IMR-90 (cell line): ENCODE measurements around the gene XRCC4. TPM values are rescaled to one million over a fixed set of nuclear protein-coding genes. Genes with fewer than 3 reads are reported as not detected.

Experiments used
- ATAC-seq: fragments of 200-7000 bp; cut with Tn5 transposase; 2 replicates; pipeline ENCODE4 v1.9.1; 2020; ENCODE audit warnings: low read depth, mild to moderate bottlenecking, moderate library complexity
- BruUV-seq: library from RNA; stranded (reverse); fragments of 400-500 nt; replicated peaks from 2 replicates; lab custom pipeline; 2021; lab: Mats Ljungman, UMichigan
- CTCF ChIA-PET: fragments of 300-600 bp; formaldehyde crosslinking; extraction: SDS; loops from one replicate; lab custom pipeline; 2021; ENCODE audit warnings: antibody characterized with exemption; lab: Yijun Ruan, JAX
- POLR2A ChIA-PET: fragments of 300-600 bp; sonication (Branson Sonifier 250); formaldehyde crosslinking; loops from one replicate; lab custom pipeline; 2022; ENCODE audit warnings: antibody characterized with exemption; ENCODE audit not compliant: unreplicated experiment; lab: Charles Lee
- DNase-seq: peaks from one replicate; pipeline ENCODE4 v3.0.0; 2013
- H2AFZ ChIP-seq: replicated peaks from 2 replicates; pipeline ENCODE3; 2013; ENCODE audit warnings: low read length, mild to moderate bottlenecking; ENCODE audit not compliant: poor library complexity
- H2AK5ac ChIP-seq: 2 replicates; pipeline ENCODE4 v1.6.1; 2013; ENCODE audit warnings: low read depth, low read length, inconsistent platforms
- H2AK9ac ChIP-seq: replicated peaks from 2 replicates; pipeline ENCODE3; 2013; ENCODE audit warnings: mild to moderate bottlenecking, low read depth, low read length, moderate library complexity; ENCODE audit not compliant: poor library complexity
- H2BK120ac ChIP-seq: 2 replicates; pipeline ENCODE4 v1.6.1; 2013; ENCODE audit warnings: low read depth, low read length, inconsistent platforms
- H2BK15ac ChIP-seq: 3 replicates; pipeline ENCODE4 v1.6.1; 2013; ENCODE audit warnings: low read depth, low read length, inconsistent platforms
- H2BK20ac ChIP-seq: 2 replicates; pipeline ENCODE4 v1.6.1; 2013; ENCODE audit warnings: low read depth, mild to moderate bottlenecking, inconsistent platforms, low read length, moderate library complexity
- H2BK5ac ChIP-seq: 2 replicates; pipeline ENCODE4 v1.6.1; 2013; ENCODE audit warnings: mild to moderate bottlenecking, low read depth, low read length, inconsistent platforms; ENCODE audit not compliant: poor library complexity, severe bottlenecking
- H3K14ac ChIP-seq: replicated peaks from 2 replicates; pipeline ENCODE4 v1.6.1; 2013; ENCODE audit warnings: low read depth, low read length, inconsistent platforms
- H3K18ac ChIP-seq: 2 replicates; pipeline ENCODE4 v1.6.1; 2013; ENCODE audit warnings: low read depth, low read length, control low read depth
- H3K23ac ChIP-seq: 2 replicates; pipeline ENCODE4 v1.6.1; 2013; ENCODE audit warnings: low read depth, low read length, inconsistent platforms
- H3K27ac ChIP-seq: 2 replicates; pipeline ENCODE4 v1.5.1; 2013; ENCODE audit warnings: mild to moderate bottlenecking, control low read depth, low read length; ENCODE audit not compliant: insufficient read depth
- H3K27me3 ChIP-seq: 2 replicates; pipeline ENCODE4 v1.6.1; 2013; ENCODE audit warnings: low read length; ENCODE audit not compliant: control insufficient read depth, insufficient read depth
- H3K36me3 ChIP-seq: 2 replicates; pipeline ENCODE4 v1.6.1; 2013; ENCODE audit warnings: low read length, mixed read lengths; ENCODE audit not compliant: control insufficient read depth, insufficient read depth
- H3K4ac ChIP-seq: 2 replicates; pipeline ENCODE4 v1.6.1; 2013; ENCODE audit warnings: low read depth, low read length, inconsistent platforms
- H3K4me1 ChIP-seq: 2 replicates; pipeline ENCODE4 v1.6.1; 2013; ENCODE audit warnings: low read length, mixed read lengths; ENCODE audit not compliant: control insufficient read depth, insufficient read depth
- H3K4me2 ChIP-seq: 2 replicates; pipeline ENCODE4 v1.6.1; 2013; ENCODE audit warnings: low read depth, mild to moderate bottlenecking, control low read depth, low read length, moderate library complexity
- H3K4me3 ChIP-seq: 2 replicates; pipeline ENCODE4 v1.5.1; 2013; ENCODE audit warnings: low read depth, mild to moderate bottlenecking, control low read depth, low read length, moderate library complexity; ENCODE audit not compliant: insufficient read depth
- H3K56ac ChIP-seq: 2 replicates; pipeline ENCODE4 v1.6.1; 2013; ENCODE audit warnings: low read length, inconsistent platforms; ENCODE audit not compliant: insufficient read depth; ENCODE audit errors: extremely low read depth
- H3K79me1 ChIP-seq, 2 experiments: 2 replicates each; pipeline ENCODE4 v1.6.1; 2013; ENCODE audit warnings: low read length in 2 of 2, inconsistent platforms in 1 of 2, low read depth in 1 of 2
- H3K9ac ChIP-seq: 2 replicates; pipeline ENCODE4 v1.6.1; 2013; ENCODE audit warnings: low read depth, low read length, control low read depth
- H3K9me1 ChIP-seq: 2 replicates; pipeline ENCODE4 v1.6.1; 2013; ENCODE audit warnings: low read length, inconsistent platforms; ENCODE audit not compliant: insufficient read depth
- H3K9me3 ChIP-seq: 2 replicates; pipeline ENCODE4 v1.6.1; 2013; ENCODE audit warnings: low read length; ENCODE audit not compliant: control insufficient read depth, insufficient read depth
- H4K20me1 ChIP-seq: 2 replicates; pipeline ENCODE4 v1.6.1; 2013; ENCODE audit warnings: low read length, inconsistent platforms; ENCODE audit not compliant: insufficient read depth
- H4K5ac ChIP-seq: 2 replicates; pipeline ENCODE4 v1.6.1; 2013; ENCODE audit warnings: mild to moderate bottlenecking, low read depth, low read length, control low read depth
- H4K8ac ChIP-seq, 2 experiments: 2 replicates each; pipeline ENCODE4 v1.6.1; 2013; ENCODE audit warnings: low read depth in 2 of 2, low read length in 2 of 2, control low read depth in 1 of 2, inconsistent platforms in 1 of 2
- H4K91ac ChIP-seq: 2 replicates; pipeline ENCODE4 v1.6.1; 2013; ENCODE audit warnings: low read depth, low read length, inconsistent platforms; ENCODE audit not compliant: insufficient read depth
- MAFK ChIP-seq: IDR thresholded peaks from 2 replicates; pipeline ENCODE4 v1.6.1; 2012; ENCODE audit warnings: low read depth, low read length, improper control_type of control experiment
- MAZ ChIP-seq: IDR thresholded peaks from 2 replicates; pipeline ENCODE4 v1.6.1; 2012; ENCODE audit warnings: low read depth, mild to moderate bottlenecking, low read length, improper control_type of control experiment, moderate library complexity, borderline replicate concordance
- MXI1 ChIP-seq: IDR thresholded peaks from 2 replicates; pipeline ENCODE4 v1.6.1; 2012; ENCODE audit warnings: low read depth, mild to moderate bottlenecking, low read length, moderate library complexity, borderline replicate concordance
- NFE2L2 ChIP-seq: fragments of 150-350 bp; IDR thresholded peaks from 2 replicates; pipeline ENCODE4 v1.6.1; 2016; ENCODE audit warnings: low read depth, mild to moderate bottlenecking, low read length
- POLR2A ChIP-seq: IDR thresholded peaks from 2 replicates; pipeline ENCODE4 v1.6.1; 2012; ENCODE audit warnings: mild to moderate bottlenecking, low read depth, low read length
- WGBS, 2 experiments: methylation state at CpG; one replicate each; pipeline versions ENCODE4 v1.1.5 to v1.1.7; 2013; ENCODE audit warnings: missing lambda C conversion rate in 2 of 2; ENCODE audit not compliant: insufficient read length in 1 of 2; ENCODE audit errors: extremely low coverage in 2 of 2; 5-methylcytosine and 5-hydroxymethylcytosine counted together
- dilution Hi-C: fragments of 300-500 bp; cut with HindIII; formaldehyde crosslinking; loops from one replicate; pipeline ENCODE4 v1.14.3; 2018; ENCODE audit warnings: low sequenced_read_pairs; ENCODE audit not compliant: unreplicated experiment
- in situ Hi-C: fragments of 300-500 bp; cut with MboI; formaldehyde crosslinking; loops from 3 replicates; pipeline ENCODE4 v1.14.3; 2019; ENCODE audit warnings: low sequenced_read_pairs, inconsistent platforms, mixed read lengths
- intact Hi-C: fragments of 100-400 bp; cut with micrococcal nuclease; formaldehyde crosslinking; loops from 2 replicates; pipeline ENCODE4 v1.10.0; 2022
- polyA plus RNA-seq, 3 experiments: library from polyadenylated mRNA; depleted of rRNA; stranded (reverse); fragments of >200 nt; gene quantifications; 2 replicates each; pipeline ENCODE4 v1.2.3, GENCODE V29; 2012; ENCODE audit warnings: low replicate concordance in 1 of 3
- total RNA-seq: library from RNA; depleted of rRNA; stranded (reverse); fragments of >200 nt; gene quantifications from 2 replicates; pipeline ENCODE4 v1.2.3, GENCODE V29; 2012
- TF ChIP-seq, protein P1 (sequence below): conservative IDR thresholded peaks from 2 replicates; pipeline ENCODE4 v1.5.1; 2012; ENCODE audit warnings: mild to moderate bottlenecking, low read depth, low read length, improper control_type of control experiment
- TF ChIP-seq, protein P2 (sequence below): fragments of 150-350 bp; IDR thresholded peaks from 2 replicates; pipeline ENCODE4 v1.6.1; 2017; ENCODE audit warnings: mild to moderate bottlenecking, antibody characterized with exemption, low read length, low read depth

Gene XRCC4
- total and polyA plus RNA-seq, 2 of the 4 experiments (the other 2 are of a cell fraction): 3.5 to 4.7 TPM

DNA sequence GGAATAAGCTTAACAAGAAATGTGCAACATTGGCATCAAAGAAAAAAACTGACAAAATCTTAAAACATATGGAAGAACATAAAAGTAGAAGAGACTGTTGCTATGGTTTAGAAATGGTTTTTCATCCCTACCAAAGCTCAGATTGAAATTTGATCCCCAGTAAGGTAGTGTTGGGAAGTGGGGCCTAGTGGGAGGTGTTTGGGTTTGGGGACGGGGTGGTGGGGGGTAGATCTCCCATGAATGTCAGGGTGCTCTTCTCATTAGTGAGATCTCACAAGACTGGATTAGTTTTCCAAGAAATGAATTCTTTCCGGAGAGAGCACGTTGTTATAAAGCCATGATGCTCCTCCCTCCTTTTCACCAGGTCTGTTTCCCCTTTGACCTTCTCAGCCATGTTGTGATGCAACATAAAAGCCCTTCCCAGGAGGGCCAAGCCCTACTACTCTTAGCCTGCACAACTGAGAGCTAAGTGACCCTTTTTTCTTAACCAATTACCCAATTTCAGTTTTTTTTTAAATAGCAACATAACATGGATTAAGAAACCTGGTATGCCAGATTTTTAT is 10.7 kb upstream of the XRCC4 start:
- Histone ChIP-seq H3K23ac (no peak overlapping the region), H3K79me1 (peaks cover 4 to 43% of the 10 kb centered on the region in 2 experiments; a peak in 3 of 4 replicates), H3K9me1 (no peaks in the 10 kb centered on the region; the same call in 1 of the 2 replicates), H2BK120ac (no peak overlapping the region), H4K8ac (no peak overlapping the region), H3K9ac (no peak overlapping the region), H2BK20ac (no peak overlapping the region), H2BK5ac (no peak overlapping the region), H3K27ac (no peak overlapping the region), H3K18ac (no peak overlapping the region), H2AK5ac (no peak overlapping the region), H3K27me3 (no peaks in the 10 kb centered on the region), H2AFZ (no peak overlapping the region), H4K20me1 (peaks cover 50% of the 10 kb centered on the region), H3K4ac (no peak overlapping the region), H3K56ac (no peak overlapping the region), H2AK9ac (no peak overlapping the region), H4K5ac (no peak overlapping the region), H3K4me3 (no peak overlapping the region), H4K91ac (no peak overlapping the region), H3K4me1 (peaks cover 3% of the 10 kb centered on the region; the same call in 1 of the 2 replicates), H3K36me3 (no peaks in the 10 kb centered on the region; the same call in 1 of the 2 replicates), H3K9me3 (no peaks in the 10 kb centered on the region), H3K14ac (no peak overlapping the region), H2BK15ac (no peak overlapping the region), H3K4me2 (no peak overlapping the region)
- WGBS, 2 experiments: no CpG with 5 or more reads among the region's 3 CpGs
- dilution Hi-C loops (no loop called here), in situ Hi-C loops (loop anchor here (25.0 kb wide), 1 partner anchor 704 kb away; no protein-coding TSS in a partner anchor), intact Hi-C loops (no loop called here)
- TF ChIP-seq MAZ (no peak), POLR2A (no peak), NFE2L2 (no peak), MXI1 (no peak), MAFK (no peak)
- TF ChIP-seq, protein P1, sequence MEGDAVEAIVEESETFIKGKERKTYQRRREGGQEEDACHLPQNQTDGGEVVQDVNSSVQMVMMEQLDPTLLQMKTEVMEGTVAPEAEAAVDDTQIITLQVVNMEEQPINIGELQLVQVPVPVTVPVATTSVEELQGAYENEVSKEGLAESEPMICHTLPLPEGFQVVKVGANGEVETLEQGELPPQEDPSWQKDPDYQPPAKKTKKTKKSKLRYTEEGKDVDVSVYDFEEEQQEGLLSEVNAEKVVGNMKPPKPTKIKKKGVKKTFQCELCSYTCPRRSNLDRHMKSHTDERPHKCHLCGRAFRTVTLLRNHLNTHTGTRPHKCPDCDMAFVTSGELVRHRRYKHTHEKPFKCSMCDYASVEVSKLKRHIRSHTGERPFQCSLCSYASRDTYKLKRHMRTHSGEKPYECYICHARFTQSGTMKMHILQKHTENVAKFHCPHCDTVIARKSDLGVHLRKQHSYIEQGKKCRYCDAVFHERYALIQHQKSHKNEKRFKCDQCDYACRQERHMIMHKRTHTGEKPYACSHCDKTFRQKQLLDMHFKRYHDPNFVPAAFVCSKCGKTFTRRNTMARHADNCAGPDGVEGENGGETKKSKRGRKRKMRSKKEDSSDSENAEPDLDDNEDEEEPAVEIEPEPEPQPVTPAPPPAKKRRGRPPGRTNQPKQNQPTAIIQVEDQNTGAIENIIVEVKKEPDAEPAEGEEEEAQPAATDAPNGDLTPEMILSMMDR: no peak
- TF ChIP-seq, protein P2, sequence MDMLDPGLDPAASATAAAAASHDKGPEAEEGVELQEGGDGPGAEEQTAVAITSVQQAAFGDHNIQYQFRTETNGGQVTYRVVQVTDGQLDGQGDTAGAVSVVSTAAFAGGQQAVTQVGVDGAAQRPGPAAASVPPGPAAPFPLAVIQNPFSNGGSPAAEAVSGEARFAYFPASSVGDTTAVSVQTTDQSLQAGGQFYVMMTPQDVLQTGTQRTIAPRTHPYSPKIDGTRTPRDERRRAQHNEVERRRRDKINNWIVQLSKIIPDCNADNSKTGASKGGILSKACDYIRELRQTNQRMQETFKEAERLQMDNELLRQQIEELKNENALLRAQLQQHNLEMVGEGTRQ: no peak
- ATAC-seq (no peak), DNase-seq (no peak)
- POLR2A ChIA-PET: interaction anchor here (0.6 kb wide), 1 partner anchor 269 kb away, joined by 19 read pairs; no protein-coding TSS in a partner anchor
- CTCF ChIA-PET: no interaction called here
- no TSS peak for BruUV-seq
